ENCODE data around the gene ZNF512B. TPM values are rescaled to one million over a fixed set of nuclear protein-coding genes. Genes with fewer than 3 reads are reported as not detected.
"Not testable (repeated sequence)": the region's sequence is repeated elsewhere in the genome, so short reads cannot be mapped to it uniquely, and the experiment has no call there.

ZNF512B gene
- total and polyA plus RNA-seq, 2 donors (not counting 1 experiment from before 2014, with no cell fraction given) = 8.8 to 10.5 TPM

DNA sequence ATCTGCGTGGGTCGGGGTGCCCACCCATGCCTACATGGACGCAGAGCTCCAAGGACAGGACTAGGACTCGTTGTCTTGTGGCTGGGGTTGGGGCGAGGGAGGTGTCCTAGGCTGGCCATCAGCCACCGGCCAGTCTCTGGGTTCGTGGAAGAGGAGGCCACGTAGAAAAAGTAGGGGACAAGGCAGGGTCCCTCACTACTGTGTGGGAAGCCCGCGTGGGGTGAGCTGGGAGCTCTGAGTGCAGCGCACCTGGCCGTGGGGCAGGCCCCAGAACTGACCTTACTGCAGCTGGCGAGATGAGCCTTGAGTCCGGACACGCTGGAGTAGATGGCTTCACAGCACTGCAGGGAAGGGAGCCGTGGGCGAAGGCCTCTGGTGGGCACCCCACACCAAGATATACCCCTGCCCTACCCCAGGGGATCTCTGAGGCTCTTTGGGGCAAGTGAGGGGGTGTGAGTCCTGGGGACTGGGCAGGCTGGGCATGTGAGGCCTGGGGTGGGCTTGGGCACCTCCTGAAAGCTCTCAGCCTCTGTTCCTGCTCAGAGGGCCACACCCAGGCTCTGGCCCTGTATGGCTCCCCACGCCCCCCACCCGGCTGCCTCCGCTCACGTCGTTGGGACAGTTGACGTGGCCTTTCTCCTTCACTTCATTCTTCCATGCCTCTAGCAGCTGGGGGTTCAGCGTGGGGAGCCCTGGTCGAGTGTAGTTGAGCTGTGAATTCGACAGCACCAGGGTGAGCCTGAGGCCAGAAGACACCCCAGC lies 7.9 kb downstream of the ZNF512B start:
- peaks cover 6% of the 10 kb centered on the region for H3K4me1 Mint-ChIP-seq
- H3K79me2 ChIP-seq (ENCODE audit: control insufficient read depth, insufficient read depth, low read length) = no peaks in the 10 kb centered on the region
- POLR2A ChIA-PET = no interaction called here
- no peak overlapping the region for H3K4me3 Mint-ChIP-seq
- DNase-seq (no peak), ATAC-seq (ENCODE audit: low read depth) (no peak)
- no peak for TF ChIP-seq EZH2 (IDR thresholded peaks at IDR 0.05; ENCODE audit: borderline replicate concordance, insufficient read depth, low read depth, low read length, poor library complexity, severe bottlenecking)
- no peak overlapping the region for H3K27ac ChIP-seq (ENCODE audit: low read length in 2 of 2)
- no peak overlapping the region for H3K27ac Mint-ChIP-seq
- no peaks in the 10 kb centered on the region for H4K20me1 ChIP-seq (ENCODE audit: control insufficient read depth, insufficient read depth, low read length, poor library complexity, severe bottlenecking)
- H3K9me3 Mint-ChIP-seq (ENCODE audit: insufficient read depth) = no peaks in the 10 kb centered on the region
- no peak overlapping the region for H3K4me2 ChIP-seq (replicated peaks; ENCODE audit: low read depth, low read length, poor library complexity, severe bottlenecking)
- CTCF ChIA-PET = interaction anchor here (0.9 kb wide), 1 partner anchor 12 kb away, joined by 5 read pairs; no protein-coding TSS in a partner anchor
- H3K27me3 Mint-ChIP-seq = no peaks in the 10 kb centered on the region
- no peak overlapping the region for H2AFZ ChIP-seq (ENCODE audit: insufficient read depth, low read depth, low read length, poor library complexity, severe bottlenecking)
- H3K36me3 ChIP-seq (replicated peaks in 1 of 2; ENCODE audit: control extremely low read depth in 1 of 2, control insufficient read depth in 1 of 2, extremely low read depth in 1 of 2, insufficient read depth in 2 of 2, low read length in 1 of 2) = peaks cover 0 to 12% of the 10 kb centered on the region in 2 experiments
- 94% methylated on average over 22 of the region's 26 CpGs for WGBS (ENCODE audit: insufficient coverage)
- H3K9me3 ChIP-seq (ENCODE audit: control extremely low read depth in 1 of 3, control insufficient read depth in 2 of 3, insufficient read depth in 1 of 3, low read length in 2 of 3) = peaks cover 0 to 27% (median 0%) of the 10 kb centered on the region in 3 donors
- intact Hi-C loops (cut with micrococcal nuclease) = no loop called here
- H3K4me3 ChIP-seq (ENCODE audit: control extremely low read depth in 1 of 5, extremely low read depth in 1 of 5, insufficient read depth in 1 of 5, low read depth in 2 of 5, low read length in 4 of 5) = no peak overlapping the region
- no peak overlapping the region for H3K9ac ChIP-seq (ENCODE audit: low read length)
- peaks cover 8 to 11% of the 10 kb centered on the region in 2 donors for H3K4me1 ChIP-seq (ENCODE audit: control insufficient read depth in 2 of 2, insufficient read depth in 2 of 2, low read length in 2 of 2)
- no peaks in the 10 kb centered on the region for H3K27me3 ChIP-seq (replicated peaks in 1 of 4; ENCODE audit: control extremely low read depth in 1 of 4, control insufficient read depth in 3 of 4, insufficient read depth in 4 of 4, low read length in 3 of 4)

DNA sequence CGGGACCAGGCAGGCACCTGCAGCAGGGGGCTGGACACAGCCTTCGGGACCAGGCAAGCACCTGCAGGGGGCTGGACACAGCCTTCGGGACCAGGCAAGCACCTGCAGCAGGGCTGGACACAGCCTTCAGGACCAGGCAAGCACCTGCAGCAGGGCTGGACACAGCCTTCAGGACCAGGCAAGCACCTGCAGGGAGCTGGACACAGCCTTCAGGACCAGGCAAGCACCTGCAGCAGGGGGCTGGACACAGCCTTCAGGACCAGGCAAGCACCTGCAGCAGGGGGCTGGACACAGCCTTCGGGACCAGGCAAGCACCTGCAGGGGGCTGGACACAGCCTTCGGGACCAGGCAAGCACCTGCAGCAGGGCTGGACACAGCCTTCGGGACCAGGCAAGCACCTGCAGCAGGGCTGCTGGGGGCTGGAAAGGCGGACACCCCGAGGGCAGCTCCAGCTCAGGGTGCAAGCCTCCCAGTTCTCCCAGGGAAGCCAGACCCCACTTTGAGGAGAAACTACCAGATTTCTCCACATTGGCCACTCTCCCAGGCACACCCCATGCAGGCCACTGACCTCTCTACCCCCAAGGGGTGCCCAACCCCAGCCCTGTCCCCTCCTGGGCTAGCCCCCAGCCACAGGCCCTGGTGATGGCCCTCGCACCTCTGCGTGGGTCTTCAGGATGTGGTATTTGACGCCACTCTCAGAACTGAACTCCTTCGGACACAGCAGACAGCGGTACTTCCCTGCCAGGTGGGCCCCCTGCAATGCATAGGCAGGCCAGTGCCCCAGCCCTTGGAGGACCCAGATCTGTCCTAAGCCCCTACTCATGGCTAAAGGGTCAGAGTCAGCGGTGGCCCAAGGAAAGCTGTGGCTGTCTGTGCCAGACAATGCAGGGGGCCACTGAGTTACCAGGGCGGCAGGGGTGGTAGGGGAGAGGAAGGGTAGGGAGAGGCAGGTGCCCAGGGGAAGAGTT lies 8.8 kb downstream of the ZNF512B start:
- H3K4me3 Mint-ChIP-seq; ATAC-seq (ENCODE audit: low read depth); H3K9me3 Mint-ChIP-seq (ENCODE audit: insufficient read depth); H4K20me1 ChIP-seq (ENCODE audit: control insufficient read depth, insufficient read depth, low read length, poor library complexity, severe bottlenecking); intact Hi-C loops (cut with micrococcal nuclease); H3K36me3 ChIP-seq (replicated peaks in 1 of 2; ENCODE audit: control extremely low read depth in 1 of 2, control insufficient read depth in 1 of 2, extremely low read depth in 1 of 2, insufficient read depth in 2 of 2, low read length in 1 of 2); H3K4me3 ChIP-seq (ENCODE audit: control extremely low read depth in 1 of 5, extremely low read depth in 1 of 5, insufficient read depth in 1 of 5, low read depth in 2 of 5, low read length in 4 of 5); H3K27me3 Mint-ChIP-seq; H3K27ac ChIP-seq (ENCODE audit: low read length in 2 of 2); H3K27ac Mint-ChIP-seq; H2AFZ ChIP-seq (ENCODE audit: insufficient read depth, low read depth, low read length, poor library complexity, severe bottlenecking); H3K4me2 ChIP-seq (replicated peaks; ENCODE audit: low read depth, low read length, poor library complexity, severe bottlenecking); H3K27me3 ChIP-seq (replicated peaks in 1 of 4; ENCODE audit: control extremely low read depth in 1 of 4, control insufficient read depth in 3 of 4, insufficient read depth in 4 of 4, low read length in 3 of 4); H3K79me2 ChIP-seq (ENCODE audit: control insufficient read depth, insufficient read depth, low read length); DNase-seq; H3K4me1 Mint-ChIP-seq; H3K9ac ChIP-seq (ENCODE audit: low read length): not testable (repeated sequence)
- ChIA-PET CTCF (interaction anchor here (0.8 kb wide), 1 partner anchor 89 kb away, joined by 3 read pairs; no protein-coding TSS in a partner anchor), POLR2A (interaction anchor here (0.7 kb wide), 1 partner anchor 113 kb away, joined by 4 read pairs; no protein-coding TSS in a partner anchor)
- Histone ChIP-seq H3K9me3 (ENCODE audit: control extremely low read depth in 1 of 3, control insufficient read depth in 2 of 3, insufficient read depth in 1 of 3, low read length in 2 of 3) (peaks cover 0 to 18% (median 0%) of the 10 kb centered on the region in 3 donors), H3K4me1 (ENCODE audit: control insufficient read depth in 2 of 2, insufficient read depth in 2 of 2, low read length in 2 of 2) (peaks cover 8 to 12% of the 10 kb centered on the region in 2 donors)
- WGBS (ENCODE audit: insufficient coverage) = 93% methylated on average over 13 of the region's 15 CpGs

Measured in B cell (primary cell).